NCI-H2196 treated with DMSO at 0.1 percent for 48 hours (cell line): Measurements from ENCODE around the gene S1PR3.

Source experiments
- DNase-seq: peaks from one replicate; lab custom pipeline; 2025; ENCODE audit not compliant: unreplicated experiment; lab: John Stamatoyannopoulos, UW

The S1PR3 gene

GRCh38 chr9:88968799-88969198 is 22.5 kb upstream of the S1PR3 start:
- no peak for DNase-seq

GRCh38 chr9:88969646-88970373 is 21.5 kb upstream of the S1PR3 start:
- no peak for DNase-seq

- no peak for DNase-seq
Observed at GRCh38 chr9:88971131-88971960, 19.9 kb upstream of the S1PR3 start.

- no peak for DNase-seq
Observed at GRCh38 chr9:88972401-88972800, 18.9 kb upstream of the S1PR3 start.

- no peak for DNase-seq
Observed at GRCh38 chr9:88973281-88974045, 17.8 kb upstream of the S1PR3 start.

- DNase-seq = no peak
Observed at GRCh38 chr9:88974641-88975040, 16.6 kb upstream of the S1PR3 start.

GRCh38 chr9:88975966-88976889 is 15.0 kb upstream of the S1PR3 start:
- DNase-seq = no peak

GRCh38 chr9:88976890-88977257 is 14.4 kb upstream of the S1PR3 start:
- DNase-seq = no peak

GRCh38 chr9:88978034-88978433 is 13.2 kb upstream of the S1PR3 start:
- no peak for DNase-seq

GRCh38 chr9:88979021-88979420 is 12.2 kb upstream of the S1PR3 start:
- DNase-seq = no peak

GRCh38 chr9:88979791-88980190 is 11.5 kb upstream of the S1PR3 start:
- DNase-seq = no peak

- DNase-seq = no peak
Observed at GRCh38 chr9:88980740-88981203, 10.5 kb upstream of the S1PR3 start.

- DNase-seq = no peak
Observed at GRCh38 chr9:88983865-88984542, 7.3 kb upstream of the S1PR3 start.

- DNase-seq = no peak
Observed at GRCh38 chr9:88984543-88984883, 6.8 kb upstream of the S1PR3 start.

- DNase-seq = no peak
Observed at GRCh38 chr9:88985616-88986015, 5.7 kb upstream of the S1PR3 start.

GRCh38 chr9:88986776-88987175 is 4.5 kb upstream of the S1PR3 start:
- no peak for DNase-seq

GRCh38 chr9:88987661-88988060 is 3.6 kb upstream of the S1PR3 start:
- no peak for DNase-seq

GRCh38 chr9:88988796-88989641 is 2.2 kb upstream of the S1PR3 start:
- DNase-seq = no peak

GRCh38 chr9:88990041-88990728 is 1.1 kb upstream of the S1PR3 start:
- DNase-seq = no peak
